HS-5 (cell line): ENCODE data around the gene CCL19.

Source experiments
- DNase-seq: peaks from one replicate; pipeline ENCODE4 v3.0.0-alpha.2; 2012; ENCODE audit warnings: low read depth

CCL19 gene

DNA sequence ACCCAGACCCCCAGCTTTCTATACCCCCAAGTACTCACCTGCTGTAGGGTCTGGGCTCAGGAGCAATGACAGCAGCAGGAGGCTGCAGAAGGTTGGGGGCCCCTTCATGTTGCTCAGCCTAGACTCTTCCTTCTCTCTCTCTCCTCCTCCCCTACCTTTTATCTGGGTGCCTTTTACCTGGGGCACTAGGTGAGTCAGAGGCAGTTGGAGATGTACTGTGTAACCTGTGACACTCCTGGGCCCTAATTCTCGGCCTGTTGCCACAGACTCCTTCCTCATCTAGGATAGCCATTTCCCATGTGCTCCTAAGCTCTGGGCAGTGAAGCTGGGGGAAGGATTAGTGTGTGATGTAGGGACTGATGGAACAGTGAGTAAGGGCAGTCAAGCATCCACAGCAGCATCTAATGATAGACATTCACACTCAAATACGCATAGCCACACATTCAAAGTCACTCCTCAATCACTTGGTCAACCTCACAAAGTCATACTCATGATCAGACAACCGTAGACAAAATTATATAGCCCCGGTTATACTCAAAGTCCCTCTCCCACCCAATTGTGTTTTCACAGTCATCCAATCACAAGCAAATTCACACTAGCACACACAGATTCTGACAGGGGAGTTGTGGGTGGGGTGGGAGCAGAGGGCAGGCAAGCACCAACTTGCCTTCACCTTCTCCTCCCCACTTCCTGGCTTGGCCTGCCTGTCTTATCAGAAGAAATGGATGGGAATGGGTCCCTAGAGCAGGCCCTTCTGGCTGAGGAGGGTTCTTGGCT lies 28.4 kb downstream of the CCL19 start, which contains the start of gene CCL27:
CCL27 (minus strand) TSS at position 132 of the 777 bp plus-strand sequence; CDS start at position 108, 24 bp downstream.
- no peak for DNase-seq

DNA sequence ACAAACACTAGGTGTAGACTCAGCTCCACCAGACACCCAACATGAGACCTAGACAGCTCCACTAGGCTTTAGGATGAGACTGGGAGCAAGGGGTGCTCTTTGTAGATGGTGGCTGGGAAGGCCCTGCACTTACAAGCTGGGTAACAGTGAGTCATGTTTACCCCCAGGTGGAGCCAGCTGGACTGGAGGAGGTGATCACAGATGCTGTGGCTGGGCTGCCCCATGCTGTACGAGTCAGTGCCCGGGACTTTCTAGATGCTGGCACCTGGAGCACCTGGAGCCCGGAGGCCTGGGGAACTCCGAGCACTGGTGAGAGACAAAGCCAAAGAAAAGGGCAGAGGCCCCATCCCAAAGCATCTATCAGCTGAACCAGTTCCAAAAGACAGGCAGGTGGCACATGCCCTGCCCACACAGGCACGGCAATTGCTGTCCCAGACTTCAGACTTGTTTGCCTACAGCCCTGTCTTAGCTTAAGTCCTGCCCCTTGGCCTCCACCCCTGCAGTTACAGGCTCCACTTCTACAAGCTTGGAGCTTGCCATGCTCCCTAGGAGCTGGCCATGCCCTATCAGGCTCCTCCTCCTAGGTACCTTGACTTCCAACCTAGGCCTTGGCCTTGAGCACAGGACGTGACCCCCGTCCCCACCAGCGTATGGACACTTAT lies 31.4 kb downstream of the CCL19 start:
- no peak for DNase-seq

DNA sequence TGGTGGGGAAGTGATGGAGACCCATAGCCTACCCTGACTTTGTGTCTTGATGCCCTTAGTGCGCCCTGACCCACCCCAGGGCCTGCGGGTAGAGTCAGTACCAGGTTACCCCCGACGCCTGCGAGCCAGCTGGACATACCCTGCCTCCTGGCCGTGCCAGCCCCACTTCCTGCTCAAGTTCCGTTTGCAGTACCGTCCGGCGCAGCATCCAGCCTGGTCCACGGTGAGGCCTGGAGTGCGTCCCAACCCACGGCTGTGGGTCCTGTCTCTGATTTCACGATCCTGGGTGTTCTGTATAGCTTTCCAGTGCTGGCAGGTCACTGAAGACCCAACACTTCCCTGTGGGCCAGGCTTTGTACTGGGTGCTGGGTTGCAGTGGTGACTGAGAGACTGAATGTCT lies 32.6 kb downstream of the CCL19 start:
- DNase-seq, result no peak

DNA sequence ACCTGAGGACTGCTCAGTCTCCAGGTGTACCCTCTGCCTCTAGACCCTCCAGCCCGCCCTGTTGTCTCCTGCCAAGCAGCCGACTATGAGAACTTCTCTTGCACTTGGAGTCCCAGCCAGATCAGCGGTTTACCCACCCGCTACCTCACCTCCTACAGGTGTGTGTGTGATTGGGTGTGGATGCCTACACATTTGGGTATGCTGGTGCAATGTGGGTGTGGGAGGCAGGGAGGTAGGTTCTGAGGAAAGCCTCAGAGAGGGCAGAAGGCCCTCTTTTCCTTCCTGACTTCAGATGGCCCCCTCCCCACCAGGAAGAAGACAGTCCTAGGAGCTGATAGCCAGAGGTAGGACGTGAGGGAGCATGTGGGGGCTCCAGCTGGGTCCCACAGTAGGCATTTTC lies 34.1 kb downstream of the CCL19 start:
- DNase-seq, result no peak

DNA sequence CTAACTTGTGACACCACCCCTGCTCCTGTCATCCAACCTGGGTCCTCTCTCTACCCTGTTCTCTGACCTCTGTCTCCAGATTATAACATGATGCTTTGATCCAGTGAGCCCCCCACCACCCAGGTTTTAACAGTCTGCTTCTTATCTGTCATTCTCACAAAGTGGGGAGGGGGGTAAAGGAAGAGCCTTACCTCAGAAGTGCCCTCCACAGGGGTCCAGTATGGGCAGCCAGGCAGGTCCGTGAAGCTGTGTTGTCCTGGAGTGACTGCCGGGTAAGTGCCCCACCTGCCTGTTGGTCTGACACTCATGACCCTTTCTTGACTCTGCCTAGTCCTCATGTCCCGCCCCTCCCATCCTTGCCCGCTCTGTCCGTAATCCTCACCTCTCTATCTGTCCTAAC lies 35.7 kb downstream of the CCL19 start:
- no peak for DNase-seq

DNA sequence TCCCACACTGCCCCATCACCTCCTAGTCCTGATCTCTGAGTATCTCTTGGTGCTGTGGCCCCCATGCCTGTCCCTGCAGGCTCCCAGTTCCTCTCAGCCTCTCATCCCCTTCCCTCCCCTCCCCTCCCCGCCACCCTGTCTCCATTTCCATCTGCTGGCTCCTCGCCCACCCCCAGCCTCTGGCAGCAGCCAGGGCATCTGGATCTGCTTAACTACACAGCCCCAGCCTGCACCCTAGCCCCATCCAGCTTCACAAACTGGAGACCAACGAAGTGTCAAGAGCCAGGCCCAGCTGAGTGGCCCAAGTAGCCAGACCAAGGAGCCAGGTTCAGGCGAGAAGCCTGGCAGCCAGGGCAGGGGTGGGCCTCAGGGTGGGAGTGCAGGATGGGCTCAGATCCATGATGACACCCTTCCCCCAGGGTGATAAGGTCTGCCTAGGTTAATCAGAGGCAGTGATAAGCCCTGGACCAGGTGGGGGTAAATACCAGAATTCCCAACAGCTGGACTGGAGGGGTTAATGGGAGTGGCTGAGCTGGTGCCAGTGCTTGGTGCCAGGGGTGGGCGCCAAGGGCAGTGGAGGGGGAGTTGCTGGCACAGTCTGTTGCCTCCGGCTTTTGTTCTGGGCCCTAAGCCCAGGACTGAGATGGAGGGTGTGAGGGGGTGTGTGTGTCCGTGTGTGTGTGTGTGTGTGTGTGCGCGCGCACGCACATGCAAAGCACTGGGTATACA lies 36.6 kb downstream of the CCL19 start:
- no peak for DNase-seq

DNA sequence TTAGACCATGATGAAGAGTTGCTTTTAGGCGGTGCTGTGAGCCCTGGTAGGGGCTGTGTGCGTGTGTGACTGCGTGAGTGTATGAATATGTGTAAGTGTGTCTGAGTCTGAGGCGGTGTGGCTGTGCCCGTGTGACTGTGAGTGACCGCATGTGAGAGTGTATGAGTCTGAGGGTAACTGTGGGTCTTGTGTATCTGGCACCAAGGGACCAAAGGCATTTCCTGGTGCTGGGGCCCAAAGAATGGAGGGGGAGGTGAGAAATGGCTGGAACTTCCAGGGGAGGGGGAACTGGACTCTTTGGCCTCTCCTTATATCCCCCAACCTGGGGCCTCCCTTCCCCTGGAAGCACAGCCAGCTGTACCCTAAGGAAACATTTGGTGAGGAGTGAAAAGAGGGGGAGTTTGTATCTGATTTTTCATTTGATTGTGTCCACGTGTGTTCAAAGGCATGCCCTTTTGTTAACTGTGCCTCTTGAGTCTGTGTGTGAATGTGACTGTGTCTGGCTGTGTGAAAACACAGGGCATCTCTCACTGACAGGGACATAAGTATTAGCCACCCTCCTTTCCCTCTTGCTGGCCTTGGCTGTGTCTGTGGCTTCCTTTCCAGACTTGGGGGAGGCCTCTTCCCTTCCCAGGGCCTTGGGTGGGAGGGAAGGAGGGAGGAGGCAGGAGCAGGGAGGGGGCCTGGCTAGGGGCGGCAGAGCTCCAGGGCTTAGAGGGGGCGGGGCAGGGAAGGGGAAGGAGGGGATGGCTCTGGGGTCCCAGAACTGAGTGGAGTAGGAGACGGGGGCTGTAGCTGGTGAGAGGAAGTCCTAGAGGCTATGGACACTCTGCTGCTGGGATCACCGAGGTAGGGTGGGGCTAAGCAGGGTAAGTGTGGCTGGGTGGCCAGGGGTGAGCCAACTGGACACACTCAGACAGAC lies 37.7 kb downstream of the CCL19 start:
- no peak for DNase-seq

DNA sequence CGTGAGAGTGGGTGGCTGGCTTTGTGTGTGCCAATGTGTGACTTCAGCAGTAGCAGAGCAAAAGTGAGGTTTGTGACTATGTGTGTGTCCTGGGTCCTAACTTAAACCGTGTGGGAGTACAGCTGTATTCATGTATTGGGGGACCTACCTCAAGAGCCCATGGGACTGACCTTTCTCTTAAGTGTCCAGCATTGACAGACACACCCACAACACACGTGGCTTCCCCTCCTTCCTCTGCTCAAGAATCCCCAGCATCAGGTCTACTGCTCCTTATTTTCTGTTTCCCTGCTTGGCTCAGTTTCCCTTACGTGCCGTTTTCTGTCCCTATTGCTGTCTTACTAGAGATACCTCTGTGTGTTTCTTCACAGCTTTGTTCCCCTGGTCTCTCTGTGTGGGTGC lies 38.5 kb downstream of the CCL19 start:
- no peak for DNase-seq

DNA sequence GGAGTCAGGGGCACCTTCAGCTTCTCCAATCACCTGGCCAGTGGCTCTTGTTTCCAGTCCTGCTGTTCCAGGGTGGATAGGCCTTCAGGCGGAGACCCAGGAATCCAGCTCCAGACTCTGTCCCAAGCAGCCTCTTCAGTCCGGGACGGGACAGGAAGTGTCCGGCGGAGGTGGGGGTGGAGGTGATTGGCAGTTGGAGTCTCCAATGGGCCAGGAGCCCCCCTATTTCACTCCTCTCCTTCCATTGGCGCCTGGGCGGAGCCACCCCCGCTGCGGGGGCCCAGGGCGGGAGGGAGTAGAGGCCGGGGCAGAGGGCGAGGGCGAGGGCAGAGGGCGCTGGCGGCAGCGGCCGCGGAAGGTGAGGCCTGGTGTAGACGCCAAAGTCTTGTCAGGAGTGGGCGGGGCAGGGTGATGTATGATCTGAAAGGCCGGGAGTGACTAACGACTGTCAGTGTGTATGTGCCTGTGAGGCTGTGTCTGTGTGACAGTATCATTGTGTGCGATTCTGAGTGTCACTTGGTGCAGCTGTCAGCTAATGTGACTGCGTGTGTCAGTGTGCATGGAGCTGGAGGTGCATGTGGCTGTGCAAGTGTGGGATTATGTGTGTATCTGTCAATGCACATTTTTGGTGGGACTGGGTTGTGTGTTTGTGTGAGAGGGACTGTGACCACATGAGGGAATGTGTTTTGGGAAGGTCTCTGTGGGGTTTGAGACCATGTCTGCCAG lies 39.0 kb downstream of the CCL19 start, which contains the start of gene IL11RA:
IL11RA (plus strand) TSS at position 310 of the 726 bp plus-strand sequence. CDS start 3,033 bp downstream, outside the sequence.
- DNase-seq, result peak; percentile 61

DNA sequence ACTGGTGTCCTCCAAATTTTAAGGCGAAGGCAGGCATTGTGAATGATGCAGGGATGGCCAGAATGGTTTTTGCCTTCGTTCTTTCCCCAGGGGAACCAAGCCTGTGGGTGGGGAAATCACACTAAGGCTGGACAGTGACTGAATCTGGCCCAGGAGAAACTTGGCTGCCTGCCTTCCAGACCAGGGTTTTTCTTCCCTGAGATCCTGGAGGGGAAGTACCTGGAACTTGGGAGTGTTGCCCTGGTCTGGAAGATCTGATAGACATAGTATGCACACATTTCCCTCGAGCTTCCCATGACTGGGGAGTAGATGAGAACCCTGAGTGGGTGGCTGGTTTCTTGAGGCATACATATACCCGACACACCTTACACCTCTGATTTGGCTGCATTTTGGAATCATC lies 39.8 kb downstream of the CCL19 start:
- DNase-seq, result no peak

DNA sequence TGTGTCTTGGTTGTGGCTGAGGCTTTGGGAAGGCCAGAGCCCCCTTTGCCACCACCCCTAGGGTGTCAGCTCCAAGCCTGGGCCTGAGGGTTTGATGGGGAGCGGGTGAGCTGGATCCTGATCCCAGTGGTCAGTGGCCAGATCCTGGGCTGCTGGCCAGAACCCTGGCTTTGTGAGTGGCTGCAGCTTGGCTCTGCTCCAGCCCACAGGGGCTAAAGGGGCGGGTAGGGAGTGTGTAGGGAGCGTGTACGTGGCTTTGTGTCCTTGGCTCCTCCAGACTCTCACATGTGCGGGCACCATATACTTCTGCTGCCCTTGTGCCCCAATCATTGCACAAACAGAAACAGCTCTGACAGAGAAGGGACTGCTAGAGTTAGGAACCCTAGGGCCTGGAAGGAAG lies 40.3 kb downstream of the CCL19 start:
- DNase-seq, result no peak

DNA sequence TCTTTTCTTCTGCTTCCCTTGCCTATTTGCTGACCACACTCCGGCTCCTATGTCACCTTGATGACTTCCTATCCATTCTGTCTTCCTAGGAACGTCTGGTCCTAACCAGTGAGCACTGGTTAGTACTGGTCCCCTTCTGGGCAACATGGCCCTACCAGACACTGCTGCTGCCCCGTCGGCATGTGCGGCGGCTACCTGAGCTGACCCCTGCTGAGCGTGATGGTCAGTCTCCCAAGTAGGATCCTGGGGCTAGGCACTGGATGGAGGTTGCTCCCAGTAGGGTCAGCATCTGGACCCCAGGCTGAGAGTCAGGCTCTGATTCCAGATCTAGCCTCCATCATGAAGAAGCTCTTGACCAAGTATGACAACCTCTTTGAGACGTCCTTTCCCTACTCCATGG lies 42.4 kb downstream of the CCL19 start:
- DNase-seq, result no peak

DNA sequence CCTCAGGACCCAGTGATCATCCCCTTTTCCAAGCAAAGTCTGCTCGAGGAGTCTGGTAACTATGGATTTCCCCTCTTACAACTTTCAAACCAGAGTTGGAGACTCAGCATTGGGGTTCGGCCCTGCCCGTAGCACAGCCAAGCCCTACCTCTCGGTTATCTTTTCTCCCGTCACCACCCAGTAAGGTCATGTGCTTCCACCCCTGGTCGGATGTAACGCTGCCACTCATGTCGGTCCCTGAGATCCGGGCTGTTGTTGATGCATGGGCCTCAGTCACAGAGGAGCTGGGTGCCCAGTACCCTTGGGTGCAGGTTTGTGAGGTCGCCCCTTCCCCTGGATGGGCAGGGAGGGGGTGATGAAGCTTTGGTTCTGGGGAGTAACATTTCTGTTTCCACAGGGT lies 43.4 kb downstream of the CCL19 start:
- no peak for DNase-seq

DNA sequence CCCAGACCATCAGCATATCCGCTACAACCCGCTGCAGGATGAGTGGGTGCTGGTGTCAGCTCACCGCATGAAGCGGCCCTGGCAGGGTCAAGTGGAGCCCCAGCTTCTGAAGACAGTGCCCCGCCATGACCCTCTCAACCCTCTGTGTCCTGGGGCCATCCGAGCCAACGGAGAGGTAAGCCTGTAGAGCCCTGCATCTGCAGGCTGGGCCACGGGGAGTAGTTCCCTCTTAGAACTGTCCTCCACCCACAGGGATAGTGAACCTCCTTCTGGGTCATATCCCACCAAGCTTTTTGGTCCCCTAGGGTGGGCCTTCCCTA lies 44.0 kb downstream of the CCL19 start:
- DNase-seq, result no peak

DNA sequence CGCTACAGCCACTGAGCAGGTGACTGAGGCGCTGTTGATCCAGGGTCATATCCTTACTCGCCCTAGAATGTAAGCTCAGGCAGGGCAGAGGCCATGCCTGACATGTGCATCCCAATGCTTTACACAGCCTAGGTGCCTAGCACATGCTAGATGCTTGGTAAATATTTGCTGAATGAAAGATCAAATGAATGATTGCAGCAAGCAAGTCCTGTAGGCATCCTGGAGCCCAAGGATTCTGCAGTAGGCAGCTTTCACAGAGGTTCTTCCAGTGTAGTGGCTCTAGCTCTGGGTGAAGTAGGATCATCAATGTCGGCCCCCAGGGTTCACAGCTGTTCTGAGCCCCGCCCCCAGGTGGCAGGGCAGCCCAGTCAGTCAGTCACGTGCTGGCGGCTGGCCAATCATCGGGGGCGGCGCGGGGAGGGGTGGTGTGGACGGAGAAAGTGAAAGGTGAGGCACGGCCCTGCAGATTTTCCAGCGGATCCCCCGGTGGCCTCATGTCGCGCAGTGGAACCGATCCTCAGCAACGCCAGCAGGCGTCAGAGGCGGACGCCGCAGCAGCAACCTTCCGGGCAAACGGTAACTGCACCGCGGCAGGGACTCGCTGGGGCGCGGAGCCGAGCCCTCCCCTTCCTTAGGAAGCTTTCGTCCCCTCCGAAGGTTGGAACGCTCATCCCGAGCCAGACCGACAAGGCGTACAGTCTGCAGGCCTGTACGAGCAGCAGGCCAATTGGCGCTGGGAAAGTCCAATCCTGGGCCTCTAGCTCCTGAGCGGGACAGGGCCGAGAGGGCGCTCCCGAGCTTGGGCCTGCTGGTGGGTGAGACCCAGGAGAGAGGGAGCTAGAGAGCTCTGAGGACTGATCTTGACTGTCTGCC lies 44.6 kb downstream of the CCL19 start, which contains the start of gene GALT:
GALT (plus strand) TSS at position 465 of the 873 bp plus-strand sequence; CDS start at position 495, 30 bp downstream.
- peak; percentile 56 for DNase-seq

DNA sequence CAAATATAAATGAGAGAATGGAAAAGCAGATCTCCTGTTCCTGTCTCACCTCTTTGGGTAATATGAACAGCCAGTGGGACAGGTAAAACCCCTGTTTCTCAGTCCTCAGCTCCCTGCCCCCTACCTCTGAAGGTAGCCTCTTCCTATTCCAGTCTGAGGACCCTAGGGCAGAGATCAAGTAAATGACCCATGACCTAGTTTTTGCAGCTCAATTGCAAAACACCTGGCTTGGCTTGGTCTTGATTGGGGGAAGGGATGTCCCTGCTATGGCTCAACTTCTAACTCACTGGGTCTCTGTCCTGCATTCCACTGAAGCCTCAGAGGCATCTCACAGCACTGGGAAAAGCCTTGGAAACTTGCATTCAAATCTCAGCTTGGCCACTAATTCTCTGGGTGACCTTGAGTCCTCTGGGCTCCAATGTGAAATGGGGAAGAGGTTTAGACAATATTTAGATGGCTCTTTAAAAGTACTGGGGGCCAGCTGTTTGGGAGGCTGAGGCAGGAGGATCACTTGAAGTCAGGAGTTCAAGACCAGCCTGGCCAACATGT lies 46.2 kb downstream of the CCL19 start:
- no peak for DNase-seq

DNA sequence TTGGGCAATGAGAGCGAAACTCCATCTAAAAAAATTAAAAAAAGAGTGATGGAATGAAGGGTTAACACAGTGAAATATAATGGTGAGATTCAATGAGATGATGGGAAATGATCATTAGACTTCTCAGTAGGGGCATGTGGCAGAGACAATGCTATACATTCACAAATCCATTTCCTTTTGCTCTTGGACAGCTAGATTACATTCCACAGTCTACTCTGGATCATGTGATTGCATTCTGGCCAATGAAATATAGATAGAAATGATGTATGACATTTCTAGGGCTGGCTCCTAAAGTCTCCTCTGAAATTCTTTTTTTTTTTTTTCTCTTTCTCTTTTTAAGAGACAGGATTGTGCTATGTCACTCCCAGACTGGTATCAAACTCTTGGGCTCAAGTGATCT lies 48.4 kb downstream of the CCL19 start:
- DNase-seq, result no peak
